Chondrocyte (in vitro differentiated cells): ENCODE results near the gene TGFB2. TPM values are rescaled to one million over a fixed set of nuclear protein-coding genes. Genes with fewer than 3 reads are reported as not detected.

Experiments
- DNase-seq: peaks from one replicate; pipeline ENCODE4 v3.0.0; 2021; ENCODE audit warnings: mixed read lengths, low spot score
- H3K27ac Mint-ChIP-seq: one replicate; pipeline ENCODE4 v1.8.0; 2021; ENCODE audit warnings: mild to moderate bottlenecking, moderate library complexity, mixed read lengths; ENCODE audit not compliant: unreplicated experiment
- H3K27me3 Mint-ChIP-seq: 2 replicates; pipeline ENCODE4 v1.8.0; 2021; ENCODE audit warnings: low read depth, mixed read lengths
- H3K36me3 Mint-ChIP-seq: 2 replicates; pipeline ENCODE4 v1.8.0; 2021; ENCODE audit warnings: low read depth, mixed read lengths
- H3K4me1 Mint-ChIP-seq: 2 replicates; pipeline ENCODE4 v1.8.0; 2021; ENCODE audit warnings: low read depth, mild to moderate bottlenecking, mixed read lengths
- H3K4me3 Mint-ChIP-seq: one replicate; pipeline ENCODE4 v1.8.0; 2021; ENCODE audit warnings: mild to moderate bottlenecking, moderate library complexity, mixed read lengths; ENCODE audit not compliant: unreplicated experiment
- H3K9me3 Mint-ChIP-seq: 2 replicates; pipeline ENCODE4 v1.8.0; 2021; ENCODE audit warnings: low read depth, mixed read lengths
- total RNA-seq: library from RNA; stranded (reverse); gene quantifications from 3 replicates; pipeline ENCODE4 v1.2.1, GENCODE V29; 2021
- TF ChIP-seq, protein P1 (sequence below): fragments of 200-600 bp; sonication (generic); IDR thresholded peaks from 2 replicates; pipeline ENCODE4 v1.5.0; 2021; ENCODE audit warnings: antibody characterized with exemption, mild to moderate bottlenecking, moderate library complexity

Gene TGFB2
- total RNA-seq, 1 donor from 2014 or later: 226 TPM

DNA sequence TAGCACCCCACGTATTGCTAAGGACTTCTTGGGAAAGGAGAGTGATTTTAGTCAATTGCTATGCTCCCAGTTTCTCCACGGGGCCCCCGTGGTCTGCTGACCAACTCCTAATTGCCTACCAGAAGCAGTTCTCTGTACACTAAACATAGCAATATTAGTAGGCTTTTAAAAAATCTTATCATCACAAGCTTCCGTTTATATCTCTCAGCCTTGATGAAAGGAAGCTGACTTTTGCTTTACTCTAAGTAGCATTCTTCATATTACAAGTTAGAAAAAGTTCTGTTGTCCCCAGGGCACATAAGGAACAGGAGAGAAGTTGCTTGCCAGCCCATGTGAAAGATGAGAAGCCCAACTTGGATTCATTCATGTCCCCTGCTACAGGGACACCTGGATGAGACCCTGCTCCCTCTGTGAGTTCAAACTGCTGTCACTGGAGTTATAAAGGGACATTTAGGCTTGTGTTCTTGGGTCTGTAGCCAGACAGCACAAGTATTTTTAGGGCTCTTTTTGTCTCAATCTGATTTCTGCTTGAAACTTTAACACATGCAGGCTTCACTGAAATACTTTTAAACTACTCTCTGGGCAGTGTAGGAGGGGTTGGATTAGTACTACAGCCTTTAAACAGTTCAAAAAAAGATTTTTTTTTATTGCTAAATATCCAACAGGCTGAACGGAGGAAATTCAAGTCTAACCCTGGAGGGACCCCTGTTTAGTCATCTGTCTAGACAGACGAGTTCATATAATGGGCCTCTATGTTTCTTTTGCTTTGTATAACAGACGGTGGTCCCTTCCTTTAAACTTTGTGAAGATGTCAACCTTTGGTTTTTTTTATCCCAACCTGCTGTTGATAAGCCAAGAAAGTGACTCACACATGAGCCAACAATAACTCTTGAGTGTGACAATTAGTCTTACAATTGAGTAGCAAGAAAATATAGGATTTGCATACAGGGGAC lies 29.5 kb downstream of the TGFB2 start:
- H3K27me3 Mint-ChIP-seq: no peaks in the 10 kb centered on the region
- TF ChIP-seq, protein P1, sequence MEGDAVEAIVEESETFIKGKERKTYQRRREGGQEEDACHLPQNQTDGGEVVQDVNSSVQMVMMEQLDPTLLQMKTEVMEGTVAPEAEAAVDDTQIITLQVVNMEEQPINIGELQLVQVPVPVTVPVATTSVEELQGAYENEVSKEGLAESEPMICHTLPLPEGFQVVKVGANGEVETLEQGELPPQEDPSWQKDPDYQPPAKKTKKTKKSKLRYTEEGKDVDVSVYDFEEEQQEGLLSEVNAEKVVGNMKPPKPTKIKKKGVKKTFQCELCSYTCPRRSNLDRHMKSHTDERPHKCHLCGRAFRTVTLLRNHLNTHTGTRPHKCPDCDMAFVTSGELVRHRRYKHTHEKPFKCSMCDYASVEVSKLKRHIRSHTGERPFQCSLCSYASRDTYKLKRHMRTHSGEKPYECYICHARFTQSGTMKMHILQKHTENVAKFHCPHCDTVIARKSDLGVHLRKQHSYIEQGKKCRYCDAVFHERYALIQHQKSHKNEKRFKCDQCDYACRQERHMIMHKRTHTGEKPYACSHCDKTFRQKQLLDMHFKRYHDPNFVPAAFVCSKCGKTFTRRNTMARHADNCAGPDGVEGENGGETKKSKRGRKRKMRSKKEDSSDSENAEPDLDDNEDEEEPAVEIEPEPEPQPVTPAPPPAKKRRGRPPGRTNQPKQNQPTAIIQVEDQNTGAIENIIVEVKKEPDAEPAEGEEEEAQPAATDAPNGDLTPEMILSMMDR: no peak
- no peak for DNase-seq
- no peaks in the 10 kb centered on the region for H3K9me3 Mint-ChIP-seq
- peak overlapping the region; percentile 44 for H3K4me3 Mint-ChIP-seq
- H3K27ac Mint-ChIP-seq: peak overlapping the region; percentile 93
- H3K4me1 Mint-ChIP-seq: peaks cover 89% of the 10 kb centered on the region
- peaks cover 7% of the 10 kb centered on the region for H3K36me3 Mint-ChIP-seq

DNA sequence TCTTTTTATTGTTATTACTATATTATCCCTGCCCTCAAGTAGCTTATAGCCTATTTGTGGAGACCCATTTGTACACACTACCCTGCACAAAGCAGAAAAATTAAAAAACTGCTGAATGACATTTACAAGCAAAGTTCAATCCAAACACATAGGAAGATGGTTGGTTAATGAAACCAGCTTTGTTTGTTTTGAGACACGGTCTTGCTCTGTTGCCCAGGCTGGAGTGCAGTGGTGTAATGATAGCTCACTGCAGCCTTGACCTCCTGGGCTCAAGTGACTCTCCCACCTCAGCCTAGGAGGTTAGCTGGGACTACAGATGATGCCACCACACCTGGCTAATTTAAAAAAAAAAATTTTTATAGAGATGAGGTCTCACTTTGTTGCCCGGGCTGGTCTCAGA lies 31.6 kb downstream of the TGFB2 start:
- Mint-ChIP-seq H3K4me1 (peaks cover 91% of the 10 kb centered on the region), H3K4me3 (peak overlapping the region; percentile 12), H3K27ac (peak overlapping the region; percentile 84)

DNA sequence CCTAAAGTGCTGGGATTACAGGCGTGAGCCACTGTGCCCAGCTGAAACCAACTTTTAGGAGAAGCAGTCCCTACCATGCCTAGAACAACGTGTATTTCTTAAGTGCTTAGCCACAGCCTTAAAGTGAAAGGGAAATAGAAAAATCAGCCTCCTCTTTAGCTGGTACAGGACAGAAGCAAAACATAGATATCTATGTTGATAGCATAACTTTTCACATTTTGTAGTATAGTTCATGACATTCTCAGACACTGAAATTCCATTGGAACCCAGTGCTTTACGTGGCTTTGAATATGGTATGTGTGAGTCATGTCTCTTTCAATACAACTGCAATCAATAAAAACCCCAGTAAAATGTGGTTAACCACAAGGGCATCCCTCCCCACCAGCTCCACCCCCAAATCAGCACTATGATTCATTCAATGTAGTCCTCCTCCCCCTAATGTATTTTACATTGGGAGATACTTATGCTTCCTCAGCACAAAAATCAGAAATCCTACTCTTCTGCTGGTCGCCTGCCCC lies 32.1 kb downstream of the TGFB2 start:
- DNase-seq: no peak
- peak overlapping the region; percentile 12 for H3K4me3 Mint-ChIP-seq

More for the DNA sequence above, 31.6 kb downstream of the TGFB2 start:
- TF ChIP-seq, protein P1: no peak
- Mint-ChIP-seq H3K36me3 (no peaks in the 10 kb centered on the region), H3K27me3 (no peaks in the 10 kb centered on the region), H3K9me3 (no peaks in the 10 kb centered on the region)
- no peak for DNase-seq

DNA sequence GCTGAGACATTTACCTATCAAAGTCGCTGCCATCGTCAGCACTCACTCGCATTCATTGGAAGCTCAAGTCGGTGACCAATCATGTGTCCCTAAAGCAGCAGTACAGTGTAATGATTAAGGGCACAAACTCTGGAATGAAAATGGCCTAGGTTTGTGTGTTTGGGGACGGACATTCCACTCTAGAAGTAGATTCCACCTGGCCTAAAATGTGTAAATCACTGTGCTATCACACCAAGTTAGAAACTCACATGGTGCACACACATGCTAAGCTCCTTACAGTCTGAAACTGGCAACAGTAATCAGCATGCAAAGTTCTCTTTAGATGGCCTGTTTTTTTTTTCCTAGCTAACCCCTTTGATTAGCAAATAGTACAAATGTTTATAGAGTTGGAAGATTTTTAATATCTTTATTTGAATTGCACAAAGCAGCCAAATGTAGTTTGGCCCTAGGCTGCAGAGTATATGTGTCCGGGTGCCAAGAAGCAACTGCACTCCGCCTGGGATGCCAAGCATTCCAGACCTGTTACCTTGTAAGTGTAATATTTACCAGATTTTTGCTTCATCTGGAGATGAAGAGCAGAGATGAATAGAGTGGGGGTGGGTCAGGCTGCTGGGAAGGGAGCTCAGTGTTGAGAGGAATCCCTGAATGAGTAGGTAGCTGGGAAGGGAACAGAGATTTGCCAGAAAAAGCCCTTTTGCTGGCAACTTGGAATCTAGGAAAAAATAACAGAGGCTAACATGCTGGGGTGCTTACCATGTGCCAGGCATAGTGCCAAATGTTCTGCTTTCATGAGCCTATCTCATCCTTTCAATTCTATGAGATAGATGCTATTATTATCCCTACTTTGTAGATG lies 35.2 kb downstream of the TGFB2 start:
- no peaks in the 10 kb centered on the region for H3K27me3 Mint-ChIP-seq
- no peak overlapping the region for H3K4me3 Mint-ChIP-seq
- peaks cover 2% of the 10 kb centered on the region for H3K36me3 Mint-ChIP-seq
- TF ChIP-seq, protein P1: no peak
- peak overlapping the region; percentile 90 for H3K27ac Mint-ChIP-seq
- no peak for DNase-seq
- H3K4me1 Mint-ChIP-seq: peaks cover 93% of the 10 kb centered on the region
- H3K9me3 Mint-ChIP-seq: no peaks in the 10 kb centered on the region

More for the DNA sequence above, 32.1 kb downstream of the TGFB2 start:
- Mint-ChIP-seq H3K27ac (peak overlapping the region; percentile 84), H3K36me3 (no peaks in the 10 kb centered on the region), H3K9me3 (no peaks in the 10 kb centered on the region), H3K4me1 (peaks cover 91% of the 10 kb centered on the region), H3K27me3 (no peaks in the 10 kb centered on the region)
- TF ChIP-seq, protein P1: no peak

DNA sequence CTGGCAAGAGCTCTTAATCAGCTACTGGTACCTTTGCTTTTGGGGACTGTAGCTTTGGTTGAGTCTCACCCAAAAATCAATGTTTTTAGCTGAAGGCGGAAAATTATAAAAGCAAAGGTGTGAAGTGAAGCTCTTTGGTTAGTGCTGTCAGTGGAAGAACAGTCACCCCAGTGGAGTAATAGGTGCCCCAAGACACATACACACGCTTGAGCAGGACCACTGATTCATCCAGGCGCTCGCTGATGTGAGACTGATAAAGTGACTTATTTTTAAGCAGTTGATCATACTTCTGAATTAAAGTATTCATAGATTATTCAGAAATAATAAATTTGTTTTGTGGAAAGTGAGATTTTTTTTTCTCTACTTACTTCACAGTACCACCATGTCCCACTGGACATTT lies 37.1 kb downstream of the TGFB2 start:
- Mint-ChIP-seq H3K27me3 (no peaks in the 10 kb centered on the region), H3K27ac (peak overlapping the region; percentile 74), H3K4me3 (no peak overlapping the region), H3K36me3 (peaks cover 4% of the 10 kb centered on the region), H3K4me1 (peaks cover 91% of the 10 kb centered on the region), H3K9me3 (no peaks in the 10 kb centered on the region)
- no peak for DNase-seq
- TF ChIP-seq, protein P1: no peak
